IMR-90 (cell line): ENCODE results near the gene VPS13C. TPM values are rescaled to one million over a fixed set of nuclear protein-coding genes. Genes with fewer than 3 reads are reported as not detected.

Experiments used
- ATAC-seq: fragments of 200-7000 bp; cut with Tn5 transposase; 2 replicates; pipeline ENCODE4 v1.9.1; 2020; ENCODE audit warnings: low read depth, mild to moderate bottlenecking, moderate library complexity
- BruUV-seq: library from RNA; stranded (reverse); fragments of 400-500 nt; replicated peaks from 2 replicates; lab custom pipeline; 2021; lab: Mats Ljungman, UMichigan
- CTCF ChIA-PET: fragments of 300-600 bp; formaldehyde crosslinking; extraction: SDS; loops from one replicate; lab custom pipeline; 2021; ENCODE audit warnings: antibody characterized with exemption; lab: Yijun Ruan, JAX
- POLR2A ChIA-PET: fragments of 300-600 bp; sonication (Branson Sonifier 250); formaldehyde crosslinking; loops from one replicate; lab custom pipeline; 2022; ENCODE audit warnings: antibody characterized with exemption; ENCODE audit not compliant: unreplicated experiment; lab: Charles Lee
- DNase-seq: peaks from one replicate; pipeline ENCODE4 v3.0.0; 2013
- H2AFZ ChIP-seq: replicated peaks from 2 replicates; pipeline ENCODE3; 2013; ENCODE audit warnings: low read length, mild to moderate bottlenecking; ENCODE audit not compliant: poor library complexity
- H2AK5ac ChIP-seq: 2 replicates; pipeline ENCODE4 v1.6.1; 2013; ENCODE audit warnings: low read depth, low read length, inconsistent platforms
- H2AK9ac ChIP-seq: replicated peaks from 2 replicates; pipeline ENCODE3; 2013; ENCODE audit warnings: mild to moderate bottlenecking, low read depth, low read length, moderate library complexity; ENCODE audit not compliant: poor library complexity
- H2BK120ac ChIP-seq: 2 replicates; pipeline ENCODE4 v1.6.1; 2013; ENCODE audit warnings: low read depth, low read length, inconsistent platforms
- H2BK15ac ChIP-seq: 3 replicates; pipeline ENCODE4 v1.6.1; 2013; ENCODE audit warnings: low read depth, low read length, inconsistent platforms
- H2BK20ac ChIP-seq: 2 replicates; pipeline ENCODE4 v1.6.1; 2013; ENCODE audit warnings: low read depth, mild to moderate bottlenecking, inconsistent platforms, low read length, moderate library complexity
- H2BK5ac ChIP-seq: 2 replicates; pipeline ENCODE4 v1.6.1; 2013; ENCODE audit warnings: mild to moderate bottlenecking, low read depth, low read length, inconsistent platforms; ENCODE audit not compliant: poor library complexity, severe bottlenecking
- H3K14ac ChIP-seq: replicated peaks from 2 replicates; pipeline ENCODE4 v1.6.1; 2013; ENCODE audit warnings: low read depth, low read length, inconsistent platforms
- H3K18ac ChIP-seq: 2 replicates; pipeline ENCODE4 v1.6.1; 2013; ENCODE audit warnings: low read depth, low read length, control low read depth
- H3K23ac ChIP-seq: 2 replicates; pipeline ENCODE4 v1.6.1; 2013; ENCODE audit warnings: low read depth, low read length, inconsistent platforms
- H3K27ac ChIP-seq: 2 replicates; pipeline ENCODE4 v1.5.1; 2013; ENCODE audit warnings: mild to moderate bottlenecking, control low read depth, low read length; ENCODE audit not compliant: insufficient read depth
- H3K27me3 ChIP-seq: 2 replicates; pipeline ENCODE4 v1.6.1; 2013; ENCODE audit warnings: low read length; ENCODE audit not compliant: control insufficient read depth, insufficient read depth
- H3K36me3 ChIP-seq: 2 replicates; pipeline ENCODE4 v1.6.1; 2013; ENCODE audit warnings: low read length, mixed read lengths; ENCODE audit not compliant: control insufficient read depth, insufficient read depth
- H3K4ac ChIP-seq: 2 replicates; pipeline ENCODE4 v1.6.1; 2013; ENCODE audit warnings: low read depth, low read length, inconsistent platforms
- H3K4me1 ChIP-seq: 2 replicates; pipeline ENCODE4 v1.6.1; 2013; ENCODE audit warnings: low read length, mixed read lengths; ENCODE audit not compliant: control insufficient read depth, insufficient read depth
- H3K4me2 ChIP-seq: 2 replicates; pipeline ENCODE4 v1.6.1; 2013; ENCODE audit warnings: low read depth, mild to moderate bottlenecking, control low read depth, low read length, moderate library complexity
- H3K4me3 ChIP-seq: 2 replicates; pipeline ENCODE4 v1.5.1; 2013; ENCODE audit warnings: low read depth, mild to moderate bottlenecking, control low read depth, low read length, moderate library complexity; ENCODE audit not compliant: insufficient read depth
- H3K56ac ChIP-seq: 2 replicates; pipeline ENCODE4 v1.6.1; 2013; ENCODE audit warnings: low read length, inconsistent platforms; ENCODE audit not compliant: insufficient read depth; ENCODE audit errors: extremely low read depth
- H3K79me1 ChIP-seq, 2 experiments: 2 replicates each; pipeline ENCODE4 v1.6.1; 2013; ENCODE audit warnings: low read length in 2 of 2, inconsistent platforms in 1 of 2, low read depth in 1 of 2
- H3K9ac ChIP-seq: 2 replicates; pipeline ENCODE4 v1.6.1; 2013; ENCODE audit warnings: low read depth, low read length, control low read depth
- H3K9me1 ChIP-seq: 2 replicates; pipeline ENCODE4 v1.6.1; 2013; ENCODE audit warnings: low read length, inconsistent platforms; ENCODE audit not compliant: insufficient read depth
- H3K9me3 ChIP-seq: 2 replicates; pipeline ENCODE4 v1.6.1; 2013; ENCODE audit warnings: low read length; ENCODE audit not compliant: control insufficient read depth, insufficient read depth
- H4K20me1 ChIP-seq: 2 replicates; pipeline ENCODE4 v1.6.1; 2013; ENCODE audit warnings: low read length, inconsistent platforms; ENCODE audit not compliant: insufficient read depth
- H4K5ac ChIP-seq: 2 replicates; pipeline ENCODE4 v1.6.1; 2013; ENCODE audit warnings: mild to moderate bottlenecking, low read depth, low read length, control low read depth
- H4K8ac ChIP-seq, 2 experiments: 2 replicates each; pipeline ENCODE4 v1.6.1; 2013; ENCODE audit warnings: low read depth in 2 of 2, low read length in 2 of 2, control low read depth in 1 of 2, inconsistent platforms in 1 of 2
- H4K91ac ChIP-seq: 2 replicates; pipeline ENCODE4 v1.6.1; 2013; ENCODE audit warnings: low read depth, low read length, inconsistent platforms; ENCODE audit not compliant: insufficient read depth
- CEBPB ChIP-seq: IDR thresholded peaks from 2 replicates; pipeline ENCODE4 v1.6.1; 2012; ENCODE audit warnings: low read depth, low read length, improper control_type of control experiment
- CHD1 ChIP-seq: IDR thresholded peaks from 2 replicates; pipeline ENCODE4 v1.6.1; 2012; ENCODE audit warnings: low read depth, low read length, improper control_type of control experiment
- CTCF ChIP-seq: conservative IDR thresholded peaks from 2 replicates; pipeline ENCODE4 v1.5.1; 2012; ENCODE audit warnings: mild to moderate bottlenecking, low read depth, low read length, improper control_type of control experiment
- MAFK ChIP-seq: IDR thresholded peaks from 2 replicates; pipeline ENCODE4 v1.6.1; 2012; ENCODE audit warnings: low read depth, low read length, improper control_type of control experiment
- NFE2L2 ChIP-seq: fragments of 150-350 bp; IDR thresholded peaks from 2 replicates; pipeline ENCODE4 v1.6.1; 2016; ENCODE audit warnings: low read depth, mild to moderate bottlenecking, low read length
- RFX5 ChIP-seq: IDR thresholded peaks from 2 replicates; pipeline ENCODE4 v1.8.0; 2012; ENCODE audit warnings: low read depth, mild to moderate bottlenecking, low read length, moderate library complexity
- USF2 ChIP-seq: fragments of 150-350 bp; IDR thresholded peaks from 2 replicates; pipeline ENCODE4 v1.6.1; 2017; ENCODE audit warnings: mild to moderate bottlenecking, antibody characterized with exemption, low read length, low read depth
- WGBS, 2 experiments: methylation state at CpG; one replicate each; pipeline versions ENCODE4 v1.1.5 to v1.1.7; 2013; ENCODE audit warnings: missing lambda C conversion rate in 2 of 2; ENCODE audit not compliant: insufficient read length in 1 of 2; ENCODE audit errors: extremely low coverage in 2 of 2; 5-methylcytosine and 5-hydroxymethylcytosine counted together
- dilution Hi-C: fragments of 300-500 bp; cut with HindIII; formaldehyde crosslinking; loops from one replicate; pipeline ENCODE4 v1.14.3; 2018; ENCODE audit warnings: low sequenced_read_pairs; ENCODE audit not compliant: unreplicated experiment
- in situ Hi-C: fragments of 300-500 bp; cut with MboI; formaldehyde crosslinking; loops from 3 replicates; pipeline ENCODE4 v1.14.3; 2019; ENCODE audit warnings: low sequenced_read_pairs, inconsistent platforms, mixed read lengths
- intact Hi-C: fragments of 100-400 bp; cut with micrococcal nuclease; formaldehyde crosslinking; loops from 2 replicates; pipeline ENCODE4 v1.10.0; 2022
- polyA plus RNA-seq, 3 experiments: library from polyadenylated mRNA; depleted of rRNA; stranded (reverse); fragments of >200 nt; gene quantifications; 2 replicates each; pipeline ENCODE4 v1.2.3, GENCODE V29; 2012; ENCODE audit warnings: low replicate concordance in 1 of 3
- total RNA-seq: library from RNA; depleted of rRNA; stranded (reverse); fragments of >200 nt; gene quantifications from 2 replicates; pipeline ENCODE4 v1.2.3, GENCODE V29; 2012

The VPS13C gene
- total and polyA plus RNA-seq, 2 of the 4 experiments (the other 2 are of a cell fraction): 8.1 to 32.8 TPM

- H3K4me1 ChIP-seq: no peaks in the 10 kb centered on the region
- TF ChIP-seq CEBPB (no peak), NFE2L2 (no peak), USF2 (no peak), MAFK (no peak), RFX5 (no peak), CTCF (no peak), CHD1 (no peak)
- no peak overlapping the region for H2BK120ac ChIP-seq
- no peak overlapping the region for H3K56ac ChIP-seq
- no peak overlapping the region for H3K9ac ChIP-seq
- ChIA-PET POLR2A (no interaction called here), CTCF (no interaction called here)
- H3K4ac ChIP-seq: no peak overlapping the region
- H2AK9ac ChIP-seq: no peak overlapping the region
- H3K4me3 ChIP-seq: no peak overlapping the region
- in situ Hi-C loops: no loop called here
- H3K14ac ChIP-seq: no peak overlapping the region
- H2AFZ ChIP-seq: no peak overlapping the region
- H3K36me3 ChIP-seq: 0 out of 2 replicates have a peak, but pooled peaks cover 2% of the 10 kb centered on the region
- no peak overlapping the region for H2BK20ac ChIP-seq
- BruUV-seq: no TSS peak
- no peak overlapping the region for H3K27ac ChIP-seq
- no peak overlapping the region for H4K8ac ChIP-seq
- H3K23ac ChIP-seq: no peak overlapping the region
- no peak overlapping the region for H2BK5ac ChIP-seq
- H3K27me3 ChIP-seq: no peaks in the 10 kb centered on the region
- no peak for ATAC-seq
- no peaks in the 10 kb centered on the region for H3K79me1 ChIP-seq
- no peak overlapping the region for H3K18ac ChIP-seq
- no peak overlapping the region for H4K5ac ChIP-seq
- H4K20me1 ChIP-seq: no peaks in the 10 kb centered on the region
- H3K9me1 ChIP-seq: 0 out of 2 replicates have a peak, but pooled peaks cover 3% of the 10 kb centered on the region
- no CpG with 5 or more reads among the region's 1 CpG for WGBS, 2 experiments
- H4K91ac ChIP-seq: no peak overlapping the region
- no peak overlapping the region for H2BK15ac ChIP-seq
- dilution Hi-C loops: no loop called here
- intact Hi-C loops: no loop called here
- no peak overlapping the region for H3K4me2 ChIP-seq
- no peak for DNase-seq
- H2AK5ac ChIP-seq: no peak overlapping the region
- H3K9me3 ChIP-seq: peaks cover 3% of the 10 kb centered on the region; the same call in 1 of the 2 replicates
These were observed 168.1 kb downstream of the VPS13C start for GRCh38 chr15:61892140-61892539.
